Measurements from ENCODE around the gene SMARCD2. TPM values are rescaled to one million over a fixed set of nuclear protein-coding genes. Genes with fewer than 3 reads are reported as not detected.
"Not testable (repeated sequence)": the region's sequence is repeated elsewhere in the genome, so short reads cannot be mapped to it uniquely, and the experiment has no call there.

The SMARCD2 gene
- total RNA-seq: 10 to 100 TPM; 30.4 to 51.3 TPM

GRCh38 chr17:63842540-63843386, at the start of gene SMARCD2:
SMARCD2 (minus strand) TSS chr17:63842685; CDS start chr17:63842674, 11 bp downstream.
- TF ChIP-seq, protein P1, sequence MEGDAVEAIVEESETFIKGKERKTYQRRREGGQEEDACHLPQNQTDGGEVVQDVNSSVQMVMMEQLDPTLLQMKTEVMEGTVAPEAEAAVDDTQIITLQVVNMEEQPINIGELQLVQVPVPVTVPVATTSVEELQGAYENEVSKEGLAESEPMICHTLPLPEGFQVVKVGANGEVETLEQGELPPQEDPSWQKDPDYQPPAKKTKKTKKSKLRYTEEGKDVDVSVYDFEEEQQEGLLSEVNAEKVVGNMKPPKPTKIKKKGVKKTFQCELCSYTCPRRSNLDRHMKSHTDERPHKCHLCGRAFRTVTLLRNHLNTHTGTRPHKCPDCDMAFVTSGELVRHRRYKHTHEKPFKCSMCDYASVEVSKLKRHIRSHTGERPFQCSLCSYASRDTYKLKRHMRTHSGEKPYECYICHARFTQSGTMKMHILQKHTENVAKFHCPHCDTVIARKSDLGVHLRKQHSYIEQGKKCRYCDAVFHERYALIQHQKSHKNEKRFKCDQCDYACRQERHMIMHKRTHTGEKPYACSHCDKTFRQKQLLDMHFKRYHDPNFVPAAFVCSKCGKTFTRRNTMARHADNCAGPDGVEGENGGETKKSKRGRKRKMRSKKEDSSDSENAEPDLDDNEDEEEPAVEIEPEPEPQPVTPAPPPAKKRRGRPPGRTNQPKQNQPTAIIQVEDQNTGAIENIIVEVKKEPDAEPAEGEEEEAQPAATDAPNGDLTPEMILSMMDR (IDR thresholded peaks at IDR 0.05): no peak
- peaks cover 3 to 46% of the 10 kb centered on the region in 2 donors for H3K4me1 ChIP-seq
- DNase-seq (ENCODE audit: low spot score): peak; percentile 97
- no peaks in the 10 kb centered on the region for H3K9me3 ChIP-seq
- no peaks in the 10 kb centered on the region for H3K36me3 ChIP-seq
- H3K4me3 ChIP-seq: peak within 1 kb of the TSS; percentile 81 to 84
- H3K27me3 ChIP-seq: no peaks in the 10 kb centered on the region
- H3K27ac ChIP-seq: peak within 1 kb of the TSS; percentile 90 to 95

- H3K4me3 ChIP-seq; H3K4me1 ChIP-seq; DNase-seq (ENCODE audit: low spot score); H3K9me3 ChIP-seq; H3K27ac ChIP-seq; H3K27me3 ChIP-seq; H3K36me3 ChIP-seq: not testable (repeated sequence)
- TF ChIP-seq, protein P1 (IDR thresholded peaks at IDR 0.05): peak; percentile 31 to 56
Observed at GRCh38 chr17:63889026-63889848, 46.8 kb upstream of the SMARCD2 start.

- H3K27ac ChIP-seq; H3K4me1 ChIP-seq; H3K36me3 ChIP-seq; DNase-seq (ENCODE audit: low spot score); H3K4me3 ChIP-seq; H3K27me3 ChIP-seq; H3K9me3 ChIP-seq: not testable (repeated sequence)
Observed at GRCh38 chr17:63885119-63885518, 42.6 kb upstream of the SMARCD2 start.

GRCh38 chr17:63882626-63883126, 40.2 kb upstream of the SMARCD2 start:
- H3K4me1 ChIP-seq; H3K27me3 ChIP-seq; H3K36me3 ChIP-seq; DNase-seq (ENCODE audit: low spot score); H3K9me3 ChIP-seq; H3K4me3 ChIP-seq; H3K27ac ChIP-seq: not testable (repeated sequence)

DNA sequence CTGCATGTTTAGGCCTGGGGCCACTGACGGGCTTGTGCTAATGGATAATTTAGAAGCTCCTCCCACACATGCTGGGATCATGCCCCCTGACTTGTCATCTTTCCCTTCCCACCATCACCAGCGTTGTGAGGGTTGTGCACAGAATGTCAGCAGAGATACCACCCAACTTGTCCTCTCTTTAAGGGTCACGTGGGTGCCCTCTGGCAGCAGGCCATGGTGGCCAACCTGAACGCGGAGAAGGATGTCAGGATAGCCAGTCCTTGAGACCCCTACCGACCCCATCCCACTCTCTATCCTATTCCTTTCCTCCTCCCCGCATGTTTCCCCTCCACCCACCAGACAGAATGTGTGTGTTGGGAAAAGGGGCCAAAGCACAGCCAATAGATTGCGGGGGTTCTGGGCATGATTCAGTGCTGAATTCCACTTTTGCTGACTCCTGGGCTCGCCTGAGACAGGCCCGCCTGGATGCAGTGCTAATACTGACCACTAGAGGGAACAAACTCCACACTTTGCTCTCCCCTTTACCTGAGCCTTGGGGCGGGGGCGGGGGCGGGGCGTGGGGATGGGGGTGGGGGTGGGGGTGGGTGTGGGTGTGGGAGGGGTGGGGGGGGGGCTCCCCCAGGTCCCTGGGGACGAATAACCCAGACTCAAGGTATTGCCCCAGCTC, 39.6 kb upstream of the SMARCD2 start, which contains the start of gene GH2:
Gene GH2, minus strand, starts transcription at position 10 of the 667 bp plus-strand sequence. CDS start 143 bp downstream, outside the sequence.
- Histone ChIP-seq H3K4me3 (no peak within 1 kb of the TSS), H3K4me1 (no peaks in the 10 kb centered on the region), H3K36me3 (no peaks in the 10 kb centered on the region), H3K27ac (no peak within 1 kb of the TSS), H3K27me3 (no peaks in the 10 kb centered on the region), H3K9me3 (no peaks in the 10 kb centered on the region)
- TF ChIP-seq, protein P1 (IDR thresholded peaks at IDR 0.05): peak; percentile 49 to 64
- DNase-seq (ENCODE audit: low spot score): peak; percentile 60

DNA sequence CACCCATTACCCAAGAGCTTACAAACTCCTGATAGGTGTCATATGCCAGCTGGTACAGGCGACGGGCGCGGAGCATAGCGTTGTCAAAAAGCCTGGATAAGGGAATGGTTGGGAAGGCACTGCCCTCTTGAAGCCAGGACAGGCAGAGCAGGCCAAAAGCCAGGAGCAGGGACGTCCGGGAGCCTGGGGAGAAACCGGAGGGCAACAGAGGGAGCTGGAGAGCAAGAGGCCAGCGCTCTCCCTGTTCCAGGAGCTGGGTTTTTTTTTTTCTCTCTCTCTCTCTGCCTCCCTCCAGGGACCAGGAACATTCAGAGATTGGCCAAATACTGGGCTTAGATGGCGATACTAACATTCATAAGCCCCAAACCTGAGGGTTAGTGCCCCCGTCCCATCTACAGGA, 38.9 kb upstream of the SMARCD2 start:
- not testable (repeated sequence) for H3K27ac ChIP-seq; H3K4me3 ChIP-seq; H3K4me1 ChIP-seq; H3K36me3 ChIP-seq; H3K9me3 ChIP-seq; H3K27me3 ChIP-seq; DNase-seq (ENCODE audit: low spot score)

Measured in right atrium auricular region (tissue), 2 donors.